Stimulated activated CD8-positive, alpha-beta memory T cell treated with anti-CD3 and anti-CD28 coated beads, Interleukin-12 subunit alpha, Interleukin-12 subunit beta, amount 100 ng/mL, for 4 hours (primary cell): ENCODE data around the gene GPRIN1.
A peak's percentile ranks its signal among the peaks of the same experiment; 100 is the strongest.

Source experiments
- DNase-seq: peaks from one replicate; pipeline ENCODE4 v3.0.0-alpha.2; 2020; ENCODE audit warnings: low read depth

Gene GPRIN1

GRCh38 chr5:176643491-176644219, 33.7 kb upstream of the GPRIN1 start:
- no peak for DNase-seq

GRCh38 chr5:176642675-176643490, 32.9 kb upstream of the GPRIN1 start:
- DNase-seq, result no peak

- DNase-seq, result no peak
These were observed 30.7 kb upstream of the GPRIN1 start for GRCh38 chr5:176640616-176641015.

- DNase-seq, result no peak
These were observed 30.0 kb upstream of the GPRIN1 start for GRCh38 chr5:176639981-176640380.

- DNase-seq, result no peak
These were observed 29.3 kb upstream of the GPRIN1 start for GRCh38 chr5:176639208-176639607.

GRCh38 chr5:176638437-176638836, 28.5 kb upstream of the GPRIN1 start:
- no peak for DNase-seq

- no peak for DNase-seq
These were observed 27.6 kb upstream of the GPRIN1 start for GRCh38 chr5:176637556-176637955.

- DNase-seq, result no peak
These were observed 26.5 kb upstream of the GPRIN1 start for GRCh38 chr5:176636426-176636825.

- DNase-seq, result no peak
These were observed 23.6 kb upstream of the GPRIN1 start for GRCh38 chr5:176633598-176633997.

GRCh38 chr5:176632745-176633144, 22.8 kb upstream of the GPRIN1 start:
- no peak for DNase-seq

- DNase-seq, result no peak
These were observed 21.6 kb upstream of the GPRIN1 start for GRCh38 chr5:176631383-176632200.

- DNase-seq, result no peak
These were observed 20.8 kb upstream of the GPRIN1 start for GRCh38 chr5:176630681-176631222.

GRCh38 chr5:176629853-176630680, 20.1 kb upstream of the GPRIN1 start, which contains the start of the genes EIF4E1B and SNCB:
Gene EIF4E1B (plus strand): TSS chr5:176630675. CDS start chr5:176642788, 12,113 bp downstream.
Gene SNCB (minus strand): TSS chr5:176630534. CDS start chr5:176629654, 880 bp downstream.
- peak; percentile 41 for DNase-seq

GRCh38 chr5:176629317-176629852, 19.4 kb upstream of the GPRIN1 start:
- no peak for DNase-seq

GRCh38 chr5:176628406-176629228, 18.7 kb upstream of the GPRIN1 start:
- DNase-seq, result no peak

- DNase-seq, result no peak
These were observed 17.6 kb upstream of the GPRIN1 start for GRCh38 chr5:176627582-176627981.

- no peak for DNase-seq
These were observed 16.9 kb upstream of the GPRIN1 start for GRCh38 chr5:176626876-176627236.

GRCh38 chr5:176625966-176626875, 16.3 kb upstream of the GPRIN1 start:
- DNase-seq, result no peak

GRCh38 chr5:176625512-176625911, 15.6 kb upstream of the GPRIN1 start:
- DNase-seq, result no peak
